K562 (cell line): ENCODE measurements around the gene CLASP1. TPM values are rescaled to one million over a fixed set of nuclear protein-coding genes. Genes with fewer than 3 reads are reported as not detected.

Source experiments
- CBFA2T3 ChIP-seq: fragments of 450-650 bp; IDR thresholded peaks from 2 replicates; pipeline ENCODE4 v1.6.1; 2017
- E2F6 ChIP-seq, 2 experiments: IDR thresholded peaks; 2 replicates each; pipeline ENCODE4 v1.6.1; 2011; ENCODE audit warnings: borderline replicate concordance in 1 of 2, control low read depth in 1 of 2, low read depth in 1 of 2, low read length in 1 of 2, mild to moderate bottlenecking in 1 of 2, mixed read lengths in 1 of 2, moderate library complexity in 1 of 2; ENCODE audit not compliant: insufficient read depth in 1 of 2, insufficient read length in 1 of 2, poor library complexity in 1 of 2, severe bottlenecking in 1 of 2; ENCODE audit errors: extremely low read depth in 1 of 2
- HDAC1 ChIP-seq, 2 experiments: fragments of 450-650 bp; IDR thresholded peaks; 2 replicates each; pipeline ENCODE4 v1.6.1; 2016 to 2017; ENCODE audit warnings: inconsistent platforms in 1 of 2, mild to moderate bottlenecking in 1 of 2, moderate library complexity in 1 of 2
- KHSRP ChIP-seq: fragments of 450-650 bp; IDR thresholded peaks from 2 replicates; pipeline ENCODE4 v1.6.1; 2017
- MAZ ChIP-seq, 2 experiments: fragments of 450-650 bp in 1 of 2; sonication (generic) in 1 of 2; formaldehyde crosslinking; IDR thresholded peaks in 1 of 2; conservative IDR thresholded peaks in 1 of 2; 2 replicates each; pipeline versions ENCODE4 v1.4.0 to v1.5.0; 2020; ENCODE audit warnings: mild to moderate bottlenecking in 1 of 2, missing genetic modification reagents in 1 of 2
- MYNN ChIP-seq, 2 experiments: sonication (generic); formaldehyde crosslinking in 1 of 2; IDR thresholded peaks; 2 replicates each; pipeline versions ENCODE4 v1.5.0 to v1.6.1; 2016 to 2020; ENCODE audit warnings: antibody characterized with exemption in 1 of 2, missing genetic modification reagents in 1 of 2
- NCOA6 ChIP-seq: fragments of 450-650 bp; IDR thresholded peaks from 2 replicates; pipeline ENCODE4 v1.6.1; 2017; ENCODE audit warnings: mild to moderate bottlenecking
- NFRKB ChIP-seq: fragments of 450-650 bp; IDR thresholded peaks from 2 replicates; pipeline ENCODE4 v1.6.1; 2016; ENCODE audit warnings: low read depth
- NONO ChIP-seq, 2 experiments: fragments of 200-400 bp in 1 of 2; fragments of 450-650 bp in 1 of 2; formaldehyde crosslinking in 1 of 2; IDR thresholded peaks; 2 replicates each; pipeline ENCODE4 v1.6.1; 2017; ENCODE audit warnings: low read depth in 2 of 2, mild to moderate bottlenecking in 2 of 2, moderate library complexity in 2 of 2, low read length in 1 of 2
- PCBP1 ChIP-seq: fragments of 200-400 bp; formaldehyde crosslinking; IDR thresholded peaks from 2 replicates; pipeline ENCODE4 v1.6.1; 2018; ENCODE audit warnings: mild to moderate bottlenecking, low read depth, low read length; ENCODE audit not compliant: poor library complexity, severe bottlenecking
- RUNX1 ChIP-seq: sonication (generic); IDR thresholded peaks from 2 replicates; pipeline ENCODE4 v1.6.1; 2016; ENCODE audit warnings: antibody characterized with exemption, low read depth
- STAG1 ChIP-seq: sonication (generic); formaldehyde crosslinking; IDR thresholded peaks from 2 replicates; pipeline ENCODE4 v1.5.0; 2020; ENCODE audit warnings: missing genetic modification reagents, borderline replicate concordance
- STAT5A ChIP-seq: IDR thresholded peaks from 2 replicates; pipeline ENCODE4 v1.6.1; 2012; ENCODE audit warnings: low read length, inconsistent platforms, borderline replicate concordance
- SUPT5H ChIP-seq: fragments of 450-650 bp; IDR thresholded peaks from 2 replicates; pipeline ENCODE4 v1.6.1; 2016
- ZNF146 ChIP-seq: IDR thresholded peaks from one replicate; pipeline ENCODE4 v1.6.1; 2018; ENCODE audit warnings: missing compliant biosample characterization; ENCODE audit not compliant: unreplicated experiment
- ZNF175 ChIP-seq: fragments of 200-800 bp; sonication (Bioruptor generic); IDR thresholded peaks from 2 replicates; pipeline ENCODE4 v1.6.1; 2016; ENCODE audit warnings: low read depth, mild to moderate bottlenecking, missing genetic modification characterization, missing compliant biosample characterization
- ZNF224 ChIP-seq: sonication (generic); formaldehyde crosslinking; IDR thresholded peaks from 2 replicates; pipeline ENCODE4 v1.8.0; 2022; ENCODE audit warnings: mild to moderate bottlenecking, missing genetic modification reagents
- ZNF282 ChIP-seq: sonication (generic); formaldehyde crosslinking; IDR thresholded peaks from 2 replicates; pipeline ENCODE4 v1.8.1; 2023; ENCODE audit warnings: missing genetic modification reagents
- ZSCAN29 ChIP-seq: fragments of 450-650 bp; IDR thresholded peaks from 2 replicates; pipeline ENCODE4 v1.6.1; 2017
- polyA plus RNA-seq, 8 experiments: library from polyadenylated mRNA; depleted of rRNA in 4 of 8; stranded (reverse) in 5 of 8; unstranded in 3 of 8; fragments of >200 nt; fragmentation: Nextera tagmentation in 2 of 8; fragmentation: Illumina TruSeq in 1 of 8; extraction: Ambion mirVana in 2 of 8; extraction: Trizol in 1 of 8; gene quantifications; 2 replicates each; pipeline versions ENCODE4 v1.2.1 to v1.2.3, GENCODE V29; 2011 to 2014; ENCODE audit warnings: inconsistent platforms in 1 of 8, missing spikeins in 1 of 8
- total RNA-seq, 7 experiments: library from RNA; depleted of rRNA in 6 of 7; stranded (reverse); fragments of >200 nt in 6 of 7; fragmentation: Illumina TruSeq in 2 of 7; extraction: Trizol in 2 of 7; gene quantifications; 2 replicates each; pipeline versions ENCODE4 v1.2.1 to v1.2.3, GENCODE V29; 2011 to 2021; ENCODE audit warnings: low replicate concordance in 1 of 7
- TF ChIP-seq, protein P1 (sequence below): fragments of 450-650 bp; IDR thresholded peaks from 2 replicates; pipeline ENCODE4 v1.6.1; 2016; ENCODE audit warnings: mild to moderate bottlenecking
- TF ChIP-seq, protein P2 (sequence below), 2 experiments: fragments of 450-650 bp in 1 of 2; IDR thresholded peaks; 2 replicates each; pipeline ENCODE4 v1.6.1; 2011 to 2017; ENCODE audit warnings: low read depth in 2 of 2, antibody characterized with exemption in 1 of 2, borderline replicate concordance in 1 of 2, low read length in 1 of 2, mild to moderate bottlenecking in 1 of 2, mixed read lengths in 1 of 2; ENCODE audit not compliant: control insufficient read depth in 1 of 2

CLASP1 gene
- total and polyA plus RNA-seq, 9 of the 15 experiments (the other 6 are each of a cell fraction or from before 2014, with no cell fraction given) = 1.7 to 40.3 (median 20.7) TPM

GRCh38 chr2:121596221-121597080, 52.8 kb downstream of the CLASP1 start (continued):
- TF ChIP-seq RUNX1 = peak; percentile 60; the same call in 1 of the 2 replicates
- TF ChIP-seq, protein P1, sequence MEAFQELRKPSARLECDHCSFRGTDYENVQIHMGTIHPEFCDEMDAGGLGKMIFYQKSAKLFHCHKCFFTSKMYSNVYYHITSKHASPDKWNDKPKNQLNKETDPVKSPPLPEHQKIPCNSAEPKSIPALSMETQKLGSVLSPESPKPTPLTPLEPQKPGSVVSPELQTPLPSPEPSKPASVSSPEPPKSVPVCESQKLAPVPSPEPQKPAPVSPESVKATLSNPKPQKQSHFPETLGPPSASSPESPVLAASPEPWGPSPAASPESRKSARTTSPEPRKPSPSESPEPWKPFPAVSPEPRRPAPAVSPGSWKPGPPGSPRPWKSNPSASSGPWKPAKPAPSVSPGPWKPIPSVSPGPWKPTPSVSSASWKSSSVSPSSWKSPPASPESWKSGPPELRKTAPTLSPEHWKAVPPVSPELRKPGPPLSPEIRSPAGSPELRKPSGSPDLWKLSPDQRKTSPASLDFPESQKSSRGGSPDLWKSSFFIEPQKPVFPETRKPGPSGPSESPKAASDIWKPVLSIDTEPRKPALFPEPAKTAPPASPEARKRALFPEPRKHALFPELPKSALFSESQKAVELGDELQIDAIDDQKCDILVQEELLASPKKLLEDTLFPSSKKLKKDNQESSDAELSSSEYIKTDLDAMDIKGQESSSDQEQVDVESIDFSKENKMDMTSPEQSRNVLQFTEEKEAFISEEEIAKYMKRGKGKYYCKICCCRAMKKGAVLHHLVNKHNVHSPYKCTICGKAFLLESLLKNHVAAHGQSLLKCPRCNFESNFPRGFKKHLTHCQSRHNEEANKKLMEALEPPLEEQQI = peak; percentile 82
- TF ChIP-seq, protein P2, sequence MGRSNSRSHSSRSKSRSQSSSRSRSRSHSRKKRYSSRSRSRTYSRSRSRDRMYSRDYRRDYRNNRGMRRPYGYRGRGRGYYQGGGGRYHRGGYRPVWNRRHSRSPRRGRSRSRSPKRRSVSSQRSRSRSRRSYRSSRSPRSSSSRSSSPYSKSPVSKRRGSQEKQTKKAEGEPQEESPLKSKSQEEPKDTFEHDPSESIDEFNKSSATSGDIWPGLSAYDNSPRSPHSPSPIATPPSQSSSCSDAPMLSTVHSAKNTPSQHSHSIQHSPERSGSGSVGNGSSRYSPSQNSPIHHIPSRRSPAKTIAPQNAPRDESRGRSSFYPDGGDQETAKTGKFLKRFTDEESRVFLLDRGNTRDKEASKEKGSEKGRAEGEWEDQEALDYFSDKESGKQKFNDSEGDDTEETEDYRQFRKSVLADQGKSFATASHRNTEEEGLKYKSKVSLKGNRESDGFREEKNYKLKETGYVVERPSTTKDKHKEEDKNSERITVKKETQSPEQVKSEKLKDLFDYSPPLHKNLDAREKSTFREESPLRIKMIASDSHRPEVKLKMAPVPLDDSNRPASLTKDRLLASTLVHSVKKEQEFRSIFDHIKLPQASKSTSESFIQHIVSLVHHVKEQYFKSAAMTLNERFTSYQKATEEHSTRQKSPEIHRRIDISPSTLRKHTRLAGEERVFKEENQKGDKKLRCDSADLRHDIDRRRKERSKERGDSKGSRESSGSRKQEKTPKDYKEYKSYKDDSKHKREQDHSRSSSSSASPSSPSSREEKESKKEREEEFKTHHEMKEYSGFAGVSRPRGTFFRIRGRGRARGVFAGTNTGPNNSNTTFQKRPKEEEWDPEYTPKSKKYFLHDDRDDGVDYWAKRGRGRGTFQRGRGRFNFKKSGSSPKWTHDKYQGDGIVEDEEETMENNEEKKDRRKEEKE (IDR thresholded peaks at IDR 0.05; ENCODE audit: borderline replicate concordance in 1 of 2, control insufficient read depth in 1 of 2, low read depth in 2 of 2, low read length in 1 of 2) = 0 out of 4 replicates have a peak, but pooled peaks of 1 of the 2 experiments have one; percentile 74
- no peak for TF ChIP-seq ZNF282
- TF ChIP-seq HDAC1 (IDR thresholded peaks at IDR 0.05) = peak; percentile 87 to 96
- no peak for TF ChIP-seq PCBP1
- TF ChIP-seq NONO (IDR thresholded peaks at IDR 0.05; ENCODE audit: low read depth in 2 of 2, low read length in 1 of 2) = no peak; a peak in 1 of 4 replicates
- TF ChIP-seq E2F6 (IDR thresholded peaks at IDR 0.05; ENCODE audit: borderline replicate concordance in 1 of 2, extremely low read depth in 1 of 2, insufficient read depth in 1 of 2, insufficient read length in 1 of 2, low read depth in 1 of 2, low read length in 1 of 2, poor library complexity in 1 of 2, severe bottlenecking in 1 of 2) = peak in 1 of 2 experiments; percentile 63
- TF ChIP-seq SUPT5H = peak; percentile 58; the same call in 1 of the 2 replicates
- 0 out of 4 replicates have a peak, but pooled peaks of 1 of the 2 experiments have one; percentile 50 for TF ChIP-seq MAZ (CRISPR knock-in tag; conservative IDR thresholded peaks at IDR 0.05 in 1 of 2, IDR thresholded peaks at IDR 0.05 in 1 of 2)
- peak; percentile 83 for TF ChIP-seq ZNF175 (CRISPR knock-in tag)
- TF ChIP-seq CBFA2T3 = peak; percentile 98
- TF ChIP-seq NCOA6 = peak; percentile 62; the same call in 1 of the 2 replicates
- TF ChIP-seq ZSCAN29 = no peak
- TF ChIP-seq MYNN (IDR thresholded peaks at IDR 0.05) = peak; percentile 52; the same call in 1 of the 2 replicates
- no peak for TF ChIP-seq MYNN (CRISPR knock-in tag; IDR thresholded peaks at IDR 0.05)
- peak; percentile 27; the same call in 1 of the 2 replicates for TF ChIP-seq KHSRP
- TF ChIP-seq ZNF224 (CRISPR knock-in tag) = no peak
- peak; percentile 65; the same call in 1 of the 2 replicates for TF ChIP-seq NFRKB
- TF ChIP-seq STAG1 (CRISPR knock-in tag) = no peak
- no peak for TF ChIP-seq ZNF146 (CRISPR knock-in tag)
- TF ChIP-seq STAT5A = peak; percentile 92
